ENCODE measurements around the gene ASPHD2. TPM values are rescaled to one million over a fixed set of nuclear protein-coding genes. Genes with fewer than 3 reads are reported as not detected.

Gene ASPHD2
- 1.0 to 1.6 TPM (median 1.2 TPM) in 5 replicates for total RNA-seq (2022; extraction: Qiagen RNA extraction)

DNA sequence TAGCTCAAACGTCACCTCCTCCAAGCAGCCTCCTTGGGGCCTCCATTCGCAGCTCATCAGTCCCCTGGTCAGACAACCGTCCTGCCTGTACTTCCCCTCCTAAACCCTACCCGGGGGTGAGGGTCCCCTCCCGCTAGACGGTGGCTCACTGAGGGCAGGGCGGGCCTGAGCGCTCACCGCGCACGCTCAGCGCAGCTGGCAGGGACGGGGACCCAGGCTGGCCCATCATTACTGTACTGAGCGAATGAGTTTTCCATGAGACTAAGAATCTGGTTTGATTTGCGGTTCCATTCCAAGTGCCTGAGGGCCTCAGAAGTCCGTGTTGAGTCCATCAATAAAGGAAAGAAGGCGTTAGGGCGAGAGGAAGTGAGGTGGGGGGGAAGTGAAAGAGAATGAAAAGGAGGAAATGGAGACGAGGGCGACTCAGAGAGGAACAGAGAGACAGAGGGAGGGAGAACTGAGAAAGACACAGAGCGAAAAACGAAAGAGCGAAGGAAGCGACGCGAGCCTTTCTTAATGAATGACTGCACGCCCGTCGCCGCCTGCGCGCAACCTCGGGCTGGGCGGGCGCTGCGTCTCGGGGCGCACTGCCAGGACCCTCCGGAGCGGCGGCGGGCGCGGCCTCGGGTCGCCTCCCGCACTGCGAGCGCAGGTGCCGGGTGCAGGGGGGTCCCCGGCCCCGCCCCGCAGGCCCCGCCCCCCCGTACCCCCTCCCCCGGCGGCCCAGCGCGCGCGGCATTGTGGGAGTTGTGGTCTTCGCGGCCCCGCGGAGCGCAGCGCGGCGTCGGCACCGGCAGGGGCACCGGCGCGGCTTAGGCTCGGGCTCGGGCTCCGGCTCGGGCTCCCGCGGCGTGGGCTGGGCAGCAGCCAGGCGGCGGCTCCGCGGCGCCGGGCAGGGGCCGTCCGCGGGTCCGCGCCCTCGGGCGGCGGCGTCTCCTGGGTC, at the start of gene ASPHD2:
ASPHD2 (plus strand) TSS at position 746 of the 943 bp plus-strand sequence. CDS start 4,356 bp downstream, outside the sequence.

GRCh38 chr22:26483439-26484359, 54.6 kb downstream of the ASPHD2 start, which contains the start of the genes HPS4 and SRRD:
HPS4 (minus strand) TSS chr22:26483783; CDS start chr22:26481762, 2,021 bp downstream.
SRRD (plus strand) TSS chr22:26483877; CDS start chr22:26483891, 14 bp downstream.

Other genes starting within 250 kb of the ASPHD2 start
- 13.8 to 18.0 TPM (median 15.4 TPM) in 5 replicates for gene HPS4, start 54.5 kb downstream of the ASPHD2 start, total RNA-seq (2022; extraction: Qiagen RNA extraction)
- gene SRRD, start 54.6 kb downstream of the ASPHD2 start, total RNA-seq (2022; extraction: Qiagen RNA extraction): 16.4 to 25.6 TPM (median 21.4 TPM) in 5 replicates
- gene TFIP11, start 83.2 kb downstream of the ASPHD2 start, total RNA-seq (2022; extraction: Qiagen RNA extraction): 19.9 to 23.9 TPM (median 23.2 TPM) in 5 replicates
- gene TPST2, start 160.9 kb downstream of the ASPHD2 start, total RNA-seq (2022; extraction: Qiagen RNA extraction): 7.0 to 10.9 TPM (median 8.2 TPM) in 5 replicates
- gene CRYBB1, start 188.8 kb downstream of the ASPHD2 start, total RNA-seq (2022; extraction: Qiagen RNA extraction): not detected in 5 replicates
- not detected in 5 replicates for gene CRYBA4, start 192.7 kb downstream of the ASPHD2 start, total RNA-seq (2022; extraction: Qiagen RNA extraction)
- 0.15 to 0.25 TPM (median 0.23 TPM) in 5 replicates for gene MIAT, start 228.3 kb downstream of the ASPHD2 start, total RNA-seq (2022; extraction: Qiagen RNA extraction)

Measured in A549 treated with Hydrocortisone at 1 μM for 4 hours (cell line).